Gastrocnemius medialis (tissue), 4 donors: ENCODE measurements around the gene KDM4C. TPM values are rescaled to one million over a fixed set of nuclear protein-coding genes. Genes with fewer than 3 reads are reported as not detected.
A peak's percentile ranks its signal among the peaks of the same experiment; 100 is the strongest.

ENCODE experiments used
- ATAC-seq, 2 donors: fragments of 150-250 bp; one replicate each; pipeline ENCODE4 v1.9.1; 2016
- DNase-seq, 2 donors: peaks; one replicate each; pipeline ENCODE4 v3.0.0-alpha.2; 2019
- H3K27ac ChIP-seq, 4 donors: fragments of 200-600 bp; sonication (generic); 1 replicate in 1 of 4; 2 replicates in 3 of 4; pipeline ENCODE4 v1.5.1; 2016 to 2018; ENCODE audit warnings: mild to moderate bottlenecking in 2 of 4, moderate library complexity in 1 of 4
- H3K27me3 ChIP-seq, 3 donors: fragments of 200-600 bp; sonication (generic) in 2 of 3; 1 replicate in 1 of 3; 2 replicates in 2 of 3; pipeline versions ENCODE4 v1.5.1 to v1.6.0; 2016 to 2019; ENCODE audit warnings: mild to moderate bottlenecking in 1 of 3, moderate library complexity in 1 of 3
- H3K36me3 ChIP-seq, 2 donors: fragments of 200-600 bp; sonication (generic) in 1 of 2; one replicate each; pipeline ENCODE4 v1.5.1; 2017 to 2018
- H3K4me1 ChIP-seq, 2 donors: fragments of 200-600 bp; sonication (generic) in 1 of 2; one replicate each; pipeline ENCODE4 v1.5.1; 2016 to 2017; ENCODE audit warnings: mild to moderate bottlenecking in 2 of 2
- H3K4me3 ChIP-seq, 4 donors: fragments of 200-600 bp; sonication (generic) in 3 of 4; 1 replicate in 1 of 4; 2 replicates in 3 of 4; pipeline ENCODE4 v1.5.1; 2016 to 2019; ENCODE audit warnings: mild to moderate bottlenecking in 2 of 4
- H3K9me3 ChIP-seq, 3 donors: fragments of 200-600 bp; sonication (generic) in 2 of 3; 1 replicate in 1 of 3; 2 replicates in 2 of 3; pipeline ENCODE4 v1.5.1; 2016 to 2019
- POLR2A ChIP-seq, 2 donors: fragments of 450-650 bp; IDR thresholded peaks; one replicate each; pipeline ENCODE4 v1.6.1; 2017; ENCODE audit warnings: antibody characterized with exemption in 2 of 2, mild to moderate bottlenecking in 2 of 2, moderate library complexity in 2 of 2
- in situ Hi-C, 4 donors: fragments of 200-750 bp; cut with MboI; loops; one replicate each; pipeline versions ENCODE4 v1.15.0 to v1.8.0; 2017; ENCODE audit warnings: low sequenced_read_pairs in 4 of 4
- intact Hi-C: fragments of 100-400 bp; cut with DNase I; formaldehyde crosslinking; loops from one replicate; pipeline ENCODE4 v1.15.1; 2023; ENCODE audit warnings: low total_unique reads
- total RNA-seq, 4 donors: library from RNA; depleted of rRNA; stranded (reverse); fragments of >200 nt; gene quantifications; one replicate each; pipeline versions ENCODE4 v1.1.0 to v1.2.3, GENCODE V29; 2016
- TF ChIP-seq, protein P1 (sequence below), 5 experiments: fragments of 450-650 bp in 3 of 5; fragments of 200-600 bp in 2 of 5; sonication (generic) in 2 of 5; IDR thresholded peaks in 4 of 5; conservative IDR thresholded peaks in 1 of 5; 1 replicate in 4 of 5; 2 replicates in 1 of 5; pipeline ENCODE4 v1.5.1; 2016 to 2019; ENCODE audit warnings: antibody characterized with exemption in 5 of 5, mild to moderate bottlenecking in 3 of 5, moderate library complexity in 3 of 5

KDM4C gene
- total RNA-seq, 4 donors from 2014 or later = 7.7 to 23.3 (median 10.0) TPM

DNA sequence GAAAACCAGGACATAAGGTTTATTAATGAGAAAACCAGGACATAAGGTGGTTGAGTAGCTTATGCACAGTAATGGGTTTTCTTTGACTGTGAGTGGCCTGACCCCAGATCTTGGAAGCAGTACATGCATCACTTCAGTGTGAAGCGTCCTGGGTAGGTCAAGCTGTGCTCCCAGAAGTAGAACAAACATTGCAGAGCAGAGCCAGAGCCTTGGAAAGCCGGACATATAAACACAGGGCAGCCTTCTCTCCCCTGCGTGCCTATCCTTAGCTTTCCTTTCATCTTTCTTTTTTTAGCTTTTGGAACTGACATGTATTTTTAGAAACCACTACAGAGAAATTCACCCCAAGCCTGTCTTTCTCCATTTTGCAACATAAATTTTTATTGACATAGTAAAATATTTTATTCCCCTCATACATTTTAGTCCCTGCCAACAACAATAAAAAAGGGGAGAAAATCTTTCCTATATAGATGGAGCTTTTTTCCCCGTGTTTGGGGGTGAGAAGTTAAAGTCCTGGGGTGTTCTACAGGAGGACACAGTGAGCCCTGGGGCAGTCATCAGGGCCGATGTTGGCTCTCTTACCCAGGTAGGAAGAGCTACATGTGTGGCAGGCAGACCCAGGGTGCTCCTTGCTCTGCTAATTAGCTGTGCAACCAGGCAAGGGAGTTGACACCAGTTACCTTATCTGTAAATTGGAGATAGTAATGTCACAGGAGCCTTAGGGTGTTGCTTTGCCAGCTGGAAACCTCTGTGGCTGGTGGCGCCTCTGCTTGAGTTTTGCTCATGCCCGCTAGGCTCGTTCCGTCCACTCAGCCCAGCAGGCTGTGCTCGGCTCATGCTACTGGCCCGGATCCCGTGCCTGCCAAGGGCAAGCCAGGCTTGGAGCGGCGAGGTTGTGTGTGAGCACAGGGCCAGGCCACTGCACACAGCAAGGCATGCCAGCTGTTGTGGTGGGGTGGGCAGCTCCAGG, 389.6 kb downstream of the KDM4C start:
- intact Hi-C loops = loop anchor here (1.0 to 5.0 kb wide), 2 partner anchors 44 to 95 kb away; no protein-coding TSS in a partner anchor
- Histone ChIP-seq H3K4me1 (peaks cover 56 to 68% of the 10 kb centered on the region in 2 donors), H3K9me3 (no peaks in the 10 kb centered on the region), H3K27me3 (no peaks in the 10 kb centered on the region), H3K4me3 (no peak overlapping the region), H3K36me3 (no peaks in the 10 kb centered on the region), H3K27ac (peak overlapping the region; percentile 83 to 95 (median 90))
- ATAC-seq (peak; percentile 90 to 91), DNase-seq (peak; percentile 82 to 90)
- no peak for TF ChIP-seq POLR2A (IDR thresholded peaks at IDR 0.05)
- TF ChIP-seq, protein P1, sequence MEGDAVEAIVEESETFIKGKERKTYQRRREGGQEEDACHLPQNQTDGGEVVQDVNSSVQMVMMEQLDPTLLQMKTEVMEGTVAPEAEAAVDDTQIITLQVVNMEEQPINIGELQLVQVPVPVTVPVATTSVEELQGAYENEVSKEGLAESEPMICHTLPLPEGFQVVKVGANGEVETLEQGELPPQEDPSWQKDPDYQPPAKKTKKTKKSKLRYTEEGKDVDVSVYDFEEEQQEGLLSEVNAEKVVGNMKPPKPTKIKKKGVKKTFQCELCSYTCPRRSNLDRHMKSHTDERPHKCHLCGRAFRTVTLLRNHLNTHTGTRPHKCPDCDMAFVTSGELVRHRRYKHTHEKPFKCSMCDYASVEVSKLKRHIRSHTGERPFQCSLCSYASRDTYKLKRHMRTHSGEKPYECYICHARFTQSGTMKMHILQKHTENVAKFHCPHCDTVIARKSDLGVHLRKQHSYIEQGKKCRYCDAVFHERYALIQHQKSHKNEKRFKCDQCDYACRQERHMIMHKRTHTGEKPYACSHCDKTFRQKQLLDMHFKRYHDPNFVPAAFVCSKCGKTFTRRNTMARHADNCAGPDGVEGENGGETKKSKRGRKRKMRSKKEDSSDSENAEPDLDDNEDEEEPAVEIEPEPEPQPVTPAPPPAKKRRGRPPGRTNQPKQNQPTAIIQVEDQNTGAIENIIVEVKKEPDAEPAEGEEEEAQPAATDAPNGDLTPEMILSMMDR (IDR thresholded peaks at IDR 0.05 in 4 of 5, conservative IDR thresholded peaks at IDR 0.05 in 1 of 5) = peak in 2 of 5 experiments; percentile 28 to 40
- in situ Hi-C loops = no loop called here

DNA sequence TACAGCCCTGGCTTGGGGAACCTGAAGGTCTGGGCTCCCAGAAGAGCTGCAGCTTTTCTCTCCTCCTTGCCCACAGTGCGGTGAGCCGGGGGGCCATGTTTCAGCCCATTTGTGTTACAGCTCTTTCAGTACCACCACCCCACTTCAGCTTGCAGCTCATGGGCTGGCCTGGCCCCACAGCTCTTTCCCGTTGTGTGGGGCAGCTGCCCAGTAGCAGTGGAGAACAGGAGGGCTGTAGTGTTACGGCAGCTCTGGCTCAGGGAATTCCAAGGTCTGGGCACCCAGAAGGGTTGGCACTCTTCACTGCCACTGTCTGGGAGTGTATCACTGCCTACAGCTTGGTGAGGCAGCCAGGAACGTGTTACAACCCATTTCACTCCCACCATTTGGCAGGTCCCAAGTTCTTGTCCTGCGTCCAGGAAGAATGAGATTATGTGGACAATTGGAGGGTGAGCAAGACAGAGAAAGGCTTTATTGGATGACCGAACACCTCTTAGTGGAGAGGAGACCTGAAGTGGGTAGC, 390.5 kb downstream of the KDM4C start:
- peaks cover 56 to 64% of the 10 kb centered on the region in 2 donors for H3K4me1 ChIP-seq
- DNase-seq (peak in 1 of 2 donors; percentile 31), ATAC-seq (no peak)
- no peaks in the 10 kb centered on the region for H3K27me3 ChIP-seq
- H3K4me3 ChIP-seq = no peak overlapping the region
- no peaks in the 10 kb centered on the region for H3K36me3 ChIP-seq
- TF ChIP-seq POLR2A (IDR thresholded peaks at IDR 0.05) = no peak
- TF ChIP-seq, protein P1 (IDR thresholded peaks at IDR 0.05 in 4 of 5, conservative IDR thresholded peaks at IDR 0.05 in 1 of 5) = no peak
- in situ Hi-C loops = no loop called here
- H3K9me3 ChIP-seq = no peaks in the 10 kb centered on the region
- intact Hi-C loops = loop anchor here (5.0 kb wide), 1 partner anchor 96 kb away; no protein-coding TSS in a partner anchor
- peak overlapping the region; percentile 83 to 95 (median 90) for H3K27ac ChIP-seq

DNA sequence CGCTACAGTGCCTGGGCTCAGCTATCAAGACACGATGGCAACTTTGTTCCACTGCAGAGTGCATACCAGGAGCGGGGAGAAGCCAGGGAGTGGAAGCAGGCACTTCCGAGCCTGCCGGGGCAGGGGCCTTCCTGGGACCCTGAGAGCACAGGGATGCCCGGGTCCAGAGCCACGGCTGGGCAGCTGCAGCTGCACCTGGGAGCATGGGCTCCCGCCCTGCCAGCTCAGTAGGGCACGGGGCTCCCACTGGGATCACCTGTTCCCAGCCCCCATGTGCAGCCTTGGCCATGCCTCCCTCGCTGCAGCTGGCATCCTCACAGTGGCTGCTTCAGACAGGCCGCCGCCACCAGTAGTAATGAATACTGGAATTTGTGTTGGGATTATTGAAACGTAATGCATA, 391.5 kb downstream of the KDM4C start:
- Histone ChIP-seq H3K4me3 (no peak overlapping the region), H3K4me1 (peaks cover 52 to 61% of the 10 kb centered on the region in 2 donors), H3K36me3 (no peaks in the 10 kb centered on the region), H3K27me3 (no peaks in the 10 kb centered on the region), H3K27ac (peak overlapping the region in 3 of 4 donors; percentile 10 to 95 (median 94)), H3K9me3 (no peaks in the 10 kb centered on the region)
- TF ChIP-seq, protein P1 (IDR thresholded peaks at IDR 0.05 in 4 of 5, conservative IDR thresholded peaks at IDR 0.05 in 1 of 5) = no peak
- TF ChIP-seq POLR2A (IDR thresholded peaks at IDR 0.05) = no peak
- no peak for ATAC-seq
- intact Hi-C loops (loop anchor here (5.0 kb wide), 1 partner anchor 97 kb away; no protein-coding TSS in a partner anchor), in situ Hi-C loops (no loop called here)
- no peak for DNase-seq

DNA sequence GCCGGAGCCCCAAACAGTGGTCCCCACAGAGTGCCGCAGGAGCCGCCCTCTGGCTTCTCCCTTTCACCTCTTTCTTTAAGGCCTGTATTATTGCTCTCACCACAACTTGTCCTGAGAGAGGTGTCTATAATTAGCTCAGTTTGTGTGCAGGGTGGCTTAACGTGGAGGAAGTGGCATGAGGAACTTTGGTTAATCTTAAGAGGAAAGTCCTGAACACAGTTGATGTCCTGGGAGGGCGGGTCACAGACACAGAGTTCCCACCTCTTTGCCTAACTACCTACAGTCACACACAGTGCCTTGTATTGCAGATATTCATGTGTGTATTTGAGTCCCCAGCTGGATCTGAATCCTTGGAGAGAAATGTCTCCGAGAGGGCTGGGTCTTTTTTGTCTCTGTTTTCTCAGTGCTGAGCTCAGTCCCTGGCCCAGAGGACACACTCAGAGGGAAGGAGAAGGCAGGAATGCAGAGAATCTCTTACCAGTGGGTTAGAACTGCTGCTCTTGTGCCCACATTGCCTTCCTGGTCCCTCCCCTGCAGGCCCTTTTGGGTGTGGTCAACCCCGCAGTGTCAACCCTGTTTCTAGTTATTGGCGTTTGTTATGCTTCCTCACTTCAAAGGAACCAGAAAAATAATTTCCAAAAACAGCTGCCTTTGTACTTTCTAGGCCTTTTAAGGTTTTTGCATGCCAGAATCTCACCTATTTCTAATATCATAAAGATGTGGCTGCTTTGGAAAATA, 392.5 kb downstream of the KDM4C start:
- no peak overlapping the region for H3K4me3 ChIP-seq
- TF ChIP-seq, protein P1 (IDR thresholded peaks at IDR 0.05 in 4 of 5, conservative IDR thresholded peaks at IDR 0.05 in 1 of 5) = no peak
- no peak for TF ChIP-seq POLR2A (IDR thresholded peaks at IDR 0.05)
- ATAC-seq = no peak
- no peaks in the 10 kb centered on the region for H3K36me3 ChIP-seq
- peak overlapping the region in 3 of 4 donors; percentile 23 to 95 (median 94) for H3K27ac ChIP-seq
- in situ Hi-C loops = no loop called here
- H3K4me1 ChIP-seq = peaks cover 42 to 53% of the 10 kb centered on the region in 2 donors
- intact Hi-C loops = no loop called here
- DNase-seq = no peak
- H3K27me3 ChIP-seq = no peaks in the 10 kb centered on the region
- H3K9me3 ChIP-seq = no peaks in the 10 kb centered on the region
